NB4 (cell line): ENCODE data around the gene MYCL.

Source experiments
- DNase-seq: peaks from one replicate; pipeline ENCODE4 v3.0.0; 2010; ENCODE audit warnings: low read depth
- H3K4me3 ChIP-seq: one replicate; pipeline ENCODE4 v1.5.1; 2011; ENCODE audit warnings: mild to moderate bottlenecking, low read depth, low read length, moderate library complexity
- MYC ChIP-seq: IDR thresholded peaks from 2 replicates; pipeline ENCODE4 v1.6.1; 2011; ENCODE audit warnings: low read depth, low read length
- POLR2A ChIP-seq: IDR thresholded peaks from 2 replicates; pipeline ENCODE4 v1.6.1; 2011; ENCODE audit warnings: mild to moderate bottlenecking; ENCODE audit not compliant: insufficient read length; ENCODE audit errors: extremely low read depth
- TF ChIP-seq, protein P1 (sequence below): IDR thresholded peaks from 2 replicates; pipeline ENCODE4 v1.6.1; 2011; ENCODE audit warnings: low read depth, low read length
- TF ChIP-seq, protein P2 (sequence below): IDR thresholded peaks from one replicate; pipeline ENCODE4 v1.5.1; 2012; ENCODE audit warnings: low read depth, low read length

MYCL gene

DNA sequence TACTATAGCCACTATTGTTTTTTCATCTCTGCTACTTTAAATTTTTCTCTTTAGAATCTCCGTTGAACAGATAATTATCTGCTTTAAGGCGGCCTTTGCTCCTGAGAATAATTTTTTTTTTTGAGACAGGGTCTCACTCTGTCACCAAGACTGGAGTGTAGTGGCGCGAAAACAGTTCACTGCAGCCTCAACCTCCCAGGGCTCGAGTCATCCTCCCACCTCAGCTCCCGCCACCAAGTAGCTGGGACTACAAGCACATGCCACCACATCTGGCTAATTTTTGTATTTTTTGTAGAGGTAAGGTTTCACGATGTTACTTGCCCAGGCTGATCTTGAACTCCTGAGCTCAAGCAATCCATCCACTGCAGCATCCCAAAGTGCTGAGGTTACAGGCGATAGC lies 47.0 kb downstream of the MYCL start:
- H3K4me3 ChIP-seq: no peak overlapping the region
- no peak for DNase-seq
- TF ChIP-seq, protein P1, sequence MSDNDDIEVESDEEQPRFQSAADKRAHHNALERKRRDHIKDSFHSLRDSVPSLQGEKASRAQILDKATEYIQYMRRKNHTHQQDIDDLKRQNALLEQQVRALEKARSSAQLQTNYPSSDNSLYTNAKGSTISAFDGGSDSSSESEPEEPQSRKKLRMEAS: no peak
- TF ChIP-seq MYC (no peak), POLR2A (no peak)
- TF ChIP-seq, protein P2, sequence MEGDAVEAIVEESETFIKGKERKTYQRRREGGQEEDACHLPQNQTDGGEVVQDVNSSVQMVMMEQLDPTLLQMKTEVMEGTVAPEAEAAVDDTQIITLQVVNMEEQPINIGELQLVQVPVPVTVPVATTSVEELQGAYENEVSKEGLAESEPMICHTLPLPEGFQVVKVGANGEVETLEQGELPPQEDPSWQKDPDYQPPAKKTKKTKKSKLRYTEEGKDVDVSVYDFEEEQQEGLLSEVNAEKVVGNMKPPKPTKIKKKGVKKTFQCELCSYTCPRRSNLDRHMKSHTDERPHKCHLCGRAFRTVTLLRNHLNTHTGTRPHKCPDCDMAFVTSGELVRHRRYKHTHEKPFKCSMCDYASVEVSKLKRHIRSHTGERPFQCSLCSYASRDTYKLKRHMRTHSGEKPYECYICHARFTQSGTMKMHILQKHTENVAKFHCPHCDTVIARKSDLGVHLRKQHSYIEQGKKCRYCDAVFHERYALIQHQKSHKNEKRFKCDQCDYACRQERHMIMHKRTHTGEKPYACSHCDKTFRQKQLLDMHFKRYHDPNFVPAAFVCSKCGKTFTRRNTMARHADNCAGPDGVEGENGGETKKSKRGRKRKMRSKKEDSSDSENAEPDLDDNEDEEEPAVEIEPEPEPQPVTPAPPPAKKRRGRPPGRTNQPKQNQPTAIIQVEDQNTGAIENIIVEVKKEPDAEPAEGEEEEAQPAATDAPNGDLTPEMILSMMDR: no peak

DNA sequence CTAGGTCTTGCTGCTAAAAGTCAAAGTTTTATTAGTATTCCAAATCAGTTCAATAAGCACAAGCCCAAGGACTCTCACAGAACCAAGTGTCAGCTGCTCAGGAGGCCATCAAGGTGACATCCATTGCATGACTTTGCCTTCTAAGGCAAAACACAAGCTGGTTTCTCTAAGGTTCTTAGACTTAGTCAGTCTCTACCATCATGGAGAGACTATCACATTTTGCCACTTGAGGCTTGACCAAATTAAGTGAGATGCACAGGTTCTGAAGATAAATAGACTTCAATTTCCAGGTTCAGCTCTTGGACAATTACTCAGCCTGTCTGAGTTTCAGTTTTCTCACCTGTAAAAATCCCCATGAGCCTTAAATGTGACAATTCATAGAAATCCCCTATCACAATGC lies 47.4 kb downstream of the MYCL start:
- no peak overlapping the region for H3K4me3 ChIP-seq
- no peak for DNase-seq
- no peak for TF ChIP-seq MYC
- TF ChIP-seq, protein P2: no peak
- no peak for TF ChIP-seq POLR2A
- TF ChIP-seq, protein P1: no peak

DNA sequence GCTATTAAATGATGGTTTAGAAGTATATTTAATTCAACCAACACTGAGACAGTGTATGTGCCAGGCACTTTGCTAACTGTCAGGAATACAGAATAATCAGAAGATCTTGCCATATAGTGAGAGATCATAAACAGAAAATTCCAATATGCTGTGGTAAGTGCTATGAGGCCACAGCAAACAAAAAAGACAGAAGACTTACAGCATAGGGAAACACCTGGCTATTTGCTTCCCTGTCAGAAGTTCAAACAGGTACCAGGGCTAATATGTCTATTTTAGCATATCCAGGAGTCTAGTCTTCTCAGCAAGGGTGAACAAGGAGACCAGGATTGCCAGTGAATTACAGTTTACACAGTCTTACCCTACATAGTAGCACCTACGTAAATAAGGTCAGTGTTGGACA lies 48.8 kb downstream of the MYCL start:
- TF ChIP-seq POLR2A: no peak
- TF ChIP-seq, protein P1: no peak
- no peak overlapping the region for H3K4me3 ChIP-seq
- DNase-seq: no peak

DNA sequence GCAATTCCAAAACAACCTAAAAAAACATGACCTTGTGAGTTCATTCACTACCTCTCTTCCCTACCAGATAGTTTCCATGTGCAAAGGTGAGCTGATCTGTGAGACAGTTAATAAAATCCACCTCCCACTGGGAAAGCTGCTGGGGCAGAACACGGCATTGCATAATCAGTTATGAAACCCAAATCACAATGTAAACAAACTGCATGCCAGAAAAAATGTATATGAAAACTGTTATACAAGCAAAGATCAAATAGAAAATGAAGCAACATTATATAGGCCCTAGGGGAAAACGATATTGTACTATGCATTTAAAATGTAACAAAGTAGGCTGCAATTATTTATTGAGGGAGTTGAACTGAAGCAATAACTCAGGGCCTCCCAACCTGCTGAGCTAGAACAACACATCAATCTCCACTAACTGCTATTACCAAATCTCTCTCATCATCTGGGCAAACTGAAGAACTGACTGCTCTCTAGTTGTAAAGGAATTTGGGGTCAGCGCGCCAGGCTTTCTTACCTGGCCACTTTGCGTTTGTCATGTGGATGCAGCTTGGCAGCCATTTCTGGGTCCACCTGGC lies 49.4 kb downstream of the MYCL start:
- TF ChIP-seq, protein P1: no peak
- no peak for TF ChIP-seq POLR2A
- TF ChIP-seq, protein P2: no peak
- TF ChIP-seq MYC: no peak
- no peak overlapping the region for H3K4me3 ChIP-seq
- DNase-seq: peak; percentile 16

DNA sequence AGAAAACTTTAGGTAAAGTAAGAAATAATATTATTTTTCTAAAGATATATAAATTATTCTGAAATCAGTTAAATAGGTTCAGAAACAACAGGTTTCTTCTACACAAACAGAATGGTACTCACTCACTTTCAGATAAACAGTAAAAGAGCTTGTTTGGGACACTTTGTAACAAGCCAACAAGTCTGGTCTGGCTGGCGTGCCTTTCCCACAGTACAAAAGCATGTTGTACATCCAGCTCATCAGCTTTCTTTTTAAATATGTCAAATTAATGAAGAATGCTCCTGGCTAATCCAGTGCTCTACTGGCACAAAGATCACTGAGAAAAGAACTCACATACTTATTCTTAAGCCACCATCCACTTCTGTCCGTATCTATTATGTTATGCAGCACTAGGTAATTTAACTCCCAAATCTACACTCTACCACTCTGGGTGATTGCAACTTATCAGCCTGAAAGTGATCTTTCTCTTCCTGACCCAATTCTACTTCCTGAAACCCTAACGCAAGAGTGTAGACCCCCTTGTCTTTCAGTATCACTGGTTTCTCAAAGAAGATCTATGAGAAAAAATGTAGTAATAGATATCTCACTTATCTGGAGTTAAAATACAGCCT lies 51.0 kb downstream of the MYCL start:
- TF ChIP-seq MYC (no peak), POLR2A (no peak)
- TF ChIP-seq, protein P1: no peak
- TF ChIP-seq, protein P2: no peak
- H3K4me3 ChIP-seq: no peak overlapping the region
- DNase-seq: no peak

DNA sequence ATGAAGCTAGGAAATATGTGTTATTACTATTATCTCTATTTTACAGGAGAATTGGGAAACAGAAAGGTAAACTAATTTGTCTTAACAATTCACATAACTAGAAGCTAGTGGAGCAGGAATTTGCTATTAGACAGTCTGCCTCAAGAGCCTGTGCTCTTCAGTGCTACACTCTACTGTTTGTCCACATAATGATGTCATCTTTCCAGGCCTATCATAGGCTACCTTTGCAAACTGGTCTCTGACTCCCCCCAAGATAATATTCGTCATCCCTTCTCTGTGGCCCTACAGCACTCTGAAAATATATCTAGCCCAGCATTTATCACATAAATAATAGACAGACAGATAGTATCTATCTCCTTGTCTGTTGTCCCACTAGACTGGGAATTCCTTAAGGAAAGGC lies 52.5 kb downstream of the MYCL start:
- TF ChIP-seq, protein P2: no peak
- TF ChIP-seq MYC (no peak), POLR2A (no peak)
- TF ChIP-seq, protein P1: no peak
- H3K4me3 ChIP-seq: no peak overlapping the region
- DNase-seq: no peak
